ENCODE measurements around the gene FHIT.

FHIT gene

DNA sequence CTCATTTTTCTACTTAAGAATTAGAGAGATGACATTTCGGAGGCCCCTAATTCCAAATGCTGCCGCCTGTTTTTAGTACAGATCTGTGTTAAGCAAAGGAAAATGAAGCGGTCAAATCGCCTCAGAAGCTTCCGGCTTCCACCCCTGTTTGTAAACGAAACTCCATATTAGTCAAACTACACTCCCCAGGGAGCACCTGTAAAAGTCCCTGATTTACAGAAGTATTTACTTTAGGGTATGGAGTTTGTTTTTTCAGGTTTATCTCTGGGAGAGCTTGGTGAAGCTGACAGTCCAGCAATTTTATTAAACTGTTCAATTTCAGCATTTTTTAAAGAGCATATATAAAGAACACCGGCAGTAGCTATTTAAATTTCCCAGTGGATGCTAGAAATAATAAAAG lies 319.8 kb downstream of the FHIT start:
- H3K4me3 ChIP-seq (ENCODE audit: low read depth, low read length) = no peak overlapping the region
- no peak overlapping the region for H3K27ac ChIP-seq
- in situ Hi-C loops (cut with HindIII; ENCODE audit: low pct_ligation_motif_present, low sequenced_read_pairs) = no loop called here
- TF ChIP-seq, protein P1, sequence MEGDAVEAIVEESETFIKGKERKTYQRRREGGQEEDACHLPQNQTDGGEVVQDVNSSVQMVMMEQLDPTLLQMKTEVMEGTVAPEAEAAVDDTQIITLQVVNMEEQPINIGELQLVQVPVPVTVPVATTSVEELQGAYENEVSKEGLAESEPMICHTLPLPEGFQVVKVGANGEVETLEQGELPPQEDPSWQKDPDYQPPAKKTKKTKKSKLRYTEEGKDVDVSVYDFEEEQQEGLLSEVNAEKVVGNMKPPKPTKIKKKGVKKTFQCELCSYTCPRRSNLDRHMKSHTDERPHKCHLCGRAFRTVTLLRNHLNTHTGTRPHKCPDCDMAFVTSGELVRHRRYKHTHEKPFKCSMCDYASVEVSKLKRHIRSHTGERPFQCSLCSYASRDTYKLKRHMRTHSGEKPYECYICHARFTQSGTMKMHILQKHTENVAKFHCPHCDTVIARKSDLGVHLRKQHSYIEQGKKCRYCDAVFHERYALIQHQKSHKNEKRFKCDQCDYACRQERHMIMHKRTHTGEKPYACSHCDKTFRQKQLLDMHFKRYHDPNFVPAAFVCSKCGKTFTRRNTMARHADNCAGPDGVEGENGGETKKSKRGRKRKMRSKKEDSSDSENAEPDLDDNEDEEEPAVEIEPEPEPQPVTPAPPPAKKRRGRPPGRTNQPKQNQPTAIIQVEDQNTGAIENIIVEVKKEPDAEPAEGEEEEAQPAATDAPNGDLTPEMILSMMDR (IDR thresholded peaks at IDR 0.05; ENCODE audit: low read depth, low read length, missing control alignments) = no peak
- DNase-seq = no peak
- H3K36me3 ChIP-seq (replicated peaks) = no peaks in the 10 kb centered on the region
- no peaks in the 10 kb centered on the region for H3K27me3 ChIP-seq (replicated peaks)

DNA sequence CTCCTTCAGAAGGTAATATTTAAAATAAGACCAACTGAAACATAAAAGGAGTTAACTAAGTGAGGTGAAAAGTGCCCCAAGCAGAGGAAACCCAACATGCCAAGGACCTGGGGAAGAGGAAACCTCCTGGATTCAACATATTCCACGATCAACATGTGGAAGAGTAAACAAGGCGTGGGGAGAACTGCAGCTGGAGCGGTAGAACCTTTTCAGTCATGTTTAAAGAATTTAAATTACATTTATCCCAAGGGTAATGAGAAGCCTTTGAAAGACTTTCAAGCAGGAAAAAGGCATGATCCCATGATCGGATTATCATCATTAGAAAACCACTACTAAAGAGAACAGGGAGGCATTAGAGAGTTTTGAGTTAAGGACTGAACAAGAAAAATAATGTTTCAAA lies 330.7 kb downstream of the FHIT start:
- Histone ChIP-seq H3K27me3 (replicated peaks) (no peaks in the 10 kb centered on the region), H3K27ac (no peak overlapping the region), H3K4me3 (ENCODE audit: low read depth, low read length) (no peak overlapping the region), H3K36me3 (replicated peaks) (no peaks in the 10 kb centered on the region)
- in situ Hi-C loops (cut with HindIII; ENCODE audit: low pct_ligation_motif_present, low sequenced_read_pairs) = no loop called here
- TF ChIP-seq, protein P1 (IDR thresholded peaks at IDR 0.05; ENCODE audit: low read depth, low read length, missing control alignments) = no peak
- no peak for DNase-seq

DNA sequence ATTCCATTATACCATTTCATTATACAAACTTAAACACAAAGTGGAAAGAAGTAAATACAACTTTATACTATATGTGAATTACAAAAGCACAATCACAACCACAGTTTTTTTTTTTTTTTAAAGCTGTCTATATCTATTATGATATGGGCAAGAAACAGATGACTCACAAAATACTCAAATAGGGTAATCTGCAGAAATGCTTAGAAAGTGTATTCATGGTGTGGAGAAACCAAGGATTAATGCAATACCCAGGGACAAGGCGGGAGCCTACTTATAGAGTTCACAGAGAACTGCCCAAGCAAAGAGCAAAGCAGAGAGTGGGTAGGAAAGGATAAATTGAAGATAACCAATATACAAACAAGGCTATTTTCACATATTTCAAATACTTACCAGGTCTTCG lies 332.0 kb downstream of the FHIT start:
- TF ChIP-seq, protein P1 (IDR thresholded peaks at IDR 0.05; ENCODE audit: low read depth, low read length, missing control alignments) = no peak
- Histone ChIP-seq H3K27ac (no peak overlapping the region), H3K4me3 (ENCODE audit: low read depth, low read length) (no peak overlapping the region), H3K36me3 (replicated peaks) (no peaks in the 10 kb centered on the region), H3K27me3 (replicated peaks) (no peaks in the 10 kb centered on the region)
- peak; percentile 5 for DNase-seq
- in situ Hi-C loops (cut with HindIII; ENCODE audit: low pct_ligation_motif_present, low sequenced_read_pairs) = no loop called here

DNA sequence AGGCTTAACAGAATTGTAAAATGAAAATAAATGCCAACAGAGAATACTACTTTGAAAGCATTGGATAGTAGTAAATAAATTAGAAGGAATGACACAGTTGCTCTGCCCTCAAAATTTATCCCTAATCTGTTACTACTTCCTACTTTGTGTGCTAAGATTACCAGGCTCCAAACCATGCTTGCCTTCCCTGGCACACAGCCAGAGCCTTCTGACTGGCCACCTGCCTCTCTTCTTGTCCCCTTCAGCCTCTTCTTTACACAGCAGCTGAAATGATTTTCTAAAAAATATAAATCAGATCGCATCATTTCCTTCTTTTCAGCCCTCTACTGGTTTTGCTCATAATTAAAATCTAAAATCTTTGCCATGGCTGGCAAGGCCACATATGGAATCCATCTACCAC lies 334.1 kb downstream of the FHIT start:
- no peak overlapping the region for H3K4me3 ChIP-seq (ENCODE audit: low read depth, low read length)
- in situ Hi-C loops (cut with HindIII; ENCODE audit: low pct_ligation_motif_present, low sequenced_read_pairs) = no loop called here
- H3K27me3 ChIP-seq (replicated peaks) = no peaks in the 10 kb centered on the region
- H3K36me3 ChIP-seq (replicated peaks) = no peaks in the 10 kb centered on the region
- no peak for DNase-seq
- TF ChIP-seq, protein P1 (IDR thresholded peaks at IDR 0.05; ENCODE audit: low read depth, low read length, missing control alignments) = no peak
- no peak overlapping the region for H3K27ac ChIP-seq

DNA sequence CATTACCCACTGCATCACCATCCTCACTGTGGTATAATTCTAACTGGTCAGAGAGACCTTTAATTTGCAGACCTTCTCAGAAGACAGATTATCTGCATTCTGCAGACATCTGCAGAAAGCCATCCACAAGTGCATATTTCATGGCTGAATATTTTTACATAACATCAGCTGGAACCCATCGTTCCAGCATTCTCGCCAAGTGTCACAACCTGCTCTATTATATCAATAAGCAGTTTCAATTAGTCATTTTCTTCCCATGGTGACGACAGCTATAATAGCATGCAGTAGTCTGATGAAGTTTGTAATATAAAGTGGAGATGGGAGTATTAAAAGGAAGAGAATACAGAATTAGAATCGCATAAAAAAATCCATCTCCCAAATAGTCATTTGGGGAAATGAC lies 334.7 kb downstream of the FHIT start:
- Histone ChIP-seq H3K36me3 (replicated peaks) (no peaks in the 10 kb centered on the region), H3K27me3 (replicated peaks) (no peaks in the 10 kb centered on the region), H3K4me3 (ENCODE audit: low read depth, low read length) (no peak overlapping the region), H3K27ac (no peak overlapping the region)
- TF ChIP-seq, protein P1 (IDR thresholded peaks at IDR 0.05; ENCODE audit: low read depth, low read length, missing control alignments) = no peak
- no peak for DNase-seq
- in situ Hi-C loops (cut with HindIII; ENCODE audit: low pct_ligation_motif_present, low sequenced_read_pairs) = no loop called here

DNA sequence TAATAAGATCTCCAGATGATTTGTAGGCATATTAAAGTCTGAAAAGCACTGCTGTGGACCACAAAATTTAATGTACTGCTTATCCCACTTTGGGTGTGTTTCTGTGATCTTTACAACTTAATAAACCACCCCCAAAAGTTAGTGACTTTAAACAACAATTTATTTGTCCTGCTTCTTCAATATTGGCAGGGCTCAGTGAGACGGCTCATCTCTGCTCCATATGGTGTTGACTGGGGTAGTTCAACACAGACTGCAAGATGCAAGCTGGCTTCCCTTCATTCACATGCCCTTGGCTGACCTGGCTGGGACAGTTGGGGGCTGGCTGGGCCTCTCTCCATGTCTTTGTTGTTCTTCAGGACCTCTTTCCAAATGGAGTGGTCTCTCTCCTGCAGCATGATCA lies 337.8 kb downstream of the FHIT start:
- Histone ChIP-seq H3K27ac (no peak overlapping the region), H3K4me3 (ENCODE audit: low read depth, low read length) (no peak overlapping the region), H3K36me3 (replicated peaks) (no peaks in the 10 kb centered on the region), H3K27me3 (replicated peaks) (no peaks in the 10 kb centered on the region)
- in situ Hi-C loops (cut with HindIII; ENCODE audit: low pct_ligation_motif_present, low sequenced_read_pairs) = no loop called here
- no peak for DNase-seq
- TF ChIP-seq, protein P1 (IDR thresholded peaks at IDR 0.05; ENCODE audit: low read depth, low read length, missing control alignments) = no peak
